HepG2 (cell line): ENCODE data around the gene HSD17B2. TPM values are rescaled to one million over a fixed set of nuclear protein-coding genes. Genes with fewer than 3 reads are reported as not detected.
A peak's percentile ranks its signal among the peaks of the same experiment; 100 is the strongest.

ENCODE experiments used
- ATF2 ChIP-seq: sonication (generic); formaldehyde crosslinking; IDR thresholded peaks from 2 replicates; pipeline ENCODE4 v1.4.0; 2020; ENCODE audit warnings: missing genetic modification reagents
- CEBPB ChIP-seq: IDR thresholded peaks from 2 replicates; pipeline ENCODE4 v1.6.1; 2011; ENCODE audit warnings: low read depth, low read length, improper control_type of control experiment, borderline replicate concordance
- FOXK2 ChIP-seq: fragments of 450-650 bp; IDR thresholded peaks from 2 replicates; pipeline ENCODE4 v1.6.1; 2016
- GLI4 ChIP-seq: sonication (generic); formaldehyde crosslinking; IDR thresholded peaks from 2 replicates; pipeline ENCODE4 v1.5.1; 2020; ENCODE audit warnings: missing genetic modification reagents, mild to moderate bottlenecking, moderate library complexity, borderline replicate concordance
- GMEB1 ChIP-seq: sonication (generic); formaldehyde crosslinking; IDR thresholded peaks from 2 replicates; pipeline ENCODE4 v1.5.1; 2020; ENCODE audit warnings: missing genetic modification reagents, mild to moderate bottlenecking, borderline replicate concordance
- GTF2F1 ChIP-seq: fragments of 150-350 bp; IDR thresholded peaks from 2 replicates; pipeline ENCODE4 v1.6.1; 2014; ENCODE audit warnings: low read length
- IKZF5 ChIP-seq: IDR thresholded peaks from 2 replicates; pipeline ENCODE4 v1.6.1; 2018; ENCODE audit warnings: missing genetic modification reagents, mild to moderate bottlenecking, missing compliant biosample characterization
- KLF12 ChIP-seq: sonication (generic); formaldehyde crosslinking; IDR thresholded peaks from 2 replicates; pipeline ENCODE4 v1.4.0; 2020; ENCODE audit warnings: missing genetic modification reagents, borderline replicate concordance
- LCORL ChIP-seq, 2 experiments: fragments of 450-650 bp in 1 of 2; sonication (generic) in 1 of 2; formaldehyde crosslinking in 1 of 2; IDR thresholded peaks; 2 replicates each; pipeline versions ENCODE4 v1.5.0 to v1.6.1; 2017 to 2020; ENCODE audit warnings: antibody characterized with exemption in 1 of 2, missing genetic modification reagents in 1 of 2
- MAFK ChIP-seq, 2 experiments: IDR thresholded peaks in 1 of 2; conservative IDR thresholded peaks in 1 of 2; 2 replicates each; pipeline ENCODE4 v1.6.1; 2011; ENCODE audit warnings: improper control_type of control experiment in 2 of 2, low read length in 2 of 2
- MLLT10 ChIP-seq: sonication (generic); formaldehyde crosslinking; IDR thresholded peaks from 2 replicates; pipeline ENCODE4 v1.4.0; 2020; ENCODE audit warnings: missing genetic modification reagents
- REST ChIP-seq, 2 experiments: IDR thresholded peaks; 2 replicates each; pipeline ENCODE4 v1.6.1; 2011 to 2012; ENCODE audit warnings: low read length in 2 of 2, borderline replicate concordance in 1 of 2, low read depth in 1 of 2, mild to moderate bottlenecking in 1 of 2, moderate library complexity in 1 of 2
- SATB2 ChIP-seq: sonication (generic); formaldehyde crosslinking; IDR thresholded peaks from 2 replicates; pipeline ENCODE4 v1.5.0; 2020; ENCODE audit warnings: missing genetic modification reagents
- ZBTB3 ChIP-seq: sonication (generic); formaldehyde crosslinking; IDR thresholded peaks from 2 replicates; pipeline ENCODE4 v1.4.0; 2020; ENCODE audit warnings: low read depth, mild to moderate bottlenecking, moderate library complexity, missing genetic modification reagents, borderline replicate concordance
- ZNF160 ChIP-seq: sonication (generic); formaldehyde crosslinking; IDR thresholded peaks from 2 replicates; pipeline ENCODE4 v1.8.0; 2022; ENCODE audit warnings: mild to moderate bottlenecking, inconsistent platforms, missing genetic modification reagents
- ZNF615 ChIP-seq: sonication (generic); formaldehyde crosslinking; IDR thresholded peaks from 2 replicates; pipeline ENCODE4 v1.5.0; 2020; ENCODE audit warnings: mild to moderate bottlenecking, missing genetic modification reagents, borderline replicate concordance
- ZNF672 ChIP-seq: sonication (generic); formaldehyde crosslinking; IDR thresholded peaks from 2 replicates; pipeline ENCODE4 v1.8.1; 2022; ENCODE audit warnings: missing genetic modification reagents
- ZNF782 ChIP-seq: sonication (generic); formaldehyde crosslinking; IDR thresholded peaks from 2 replicates; pipeline ENCODE4 v1.4.0; 2020; ENCODE audit warnings: missing genetic modification reagents, mild to moderate bottlenecking, borderline replicate concordance
- ZNF792 ChIP-seq: IDR thresholded peaks from 2 replicates; pipeline ENCODE4 v1.6.1; 2016
- polyA plus RNA-seq, 8 experiments: library from polyadenylated mRNA; depleted of rRNA in 3 of 8; stranded (reverse) in 7 of 8; unstranded in 1 of 8; fragments of >200 nt; fragmentation: Illumina TruSeq in 4 of 8; extraction: Trizol in 4 of 8; gene quantifications; 2 replicates each; pipeline versions ENCODE4 v1.2.1 to v1.2.3, GENCODE V29; 2011 to 2016; ENCODE audit warnings: low read depth in 4 of 8, missing spikeins in 1 of 8, mixed read lengths in 1 of 8; ENCODE audit not compliant: insufficient read depth in 1 of 8
- total RNA-seq, 5 experiments: library from RNA; depleted of rRNA; stranded (reverse); fragments of >200 nt; fragmentation: Illumina TruSeq; extraction: Trizol; gene quantifications; 2 replicates each; pipeline ENCODE4 v1.2.3, GENCODE V29; 2016; ENCODE audit warnings: low read depth in 1 of 5

HSD17B2 gene
- total and polyA plus RNA-seq, 2 of the 13 experiments (the other 11 are each of a cell fraction or from before 2014, with no cell fraction given) = 26.3 to 69.3 TPM

- TF ChIP-seq ZBTB3 (CRISPR knock-in tag) (no peak), ATF2 (CRISPR knock-in tag) (peak; percentile 29; the same call in 1 of the 2 replicates), FOXK2 (no peak), IKZF5 (CRISPR knock-in tag) (no peak), ZNF615 (no peak), CEBPB (no peak), ZNF672 (CRISPR knock-in tag) (no peak), ZNF160 (0 out of 2 replicates have a peak, but pooled peaks have one; percentile 53), REST (IDR thresholded peaks at IDR 0.05; ENCODE audit: borderline replicate concordance in 1 of 2, low read depth in 1 of 2, low read length in 2 of 2) (peak in 1 of 2 experiments; percentile 55; a peak in 1 of 4 replicates), GLI4 (CRISPR knock-in tag) (no peak), SATB2 (no peak), LCORL (IDR thresholded peaks at IDR 0.05) (no peak), LCORL (CRISPR knock-in tag; IDR thresholded peaks at IDR 0.05) (peak; percentile 49; the same call in 1 of the 2 replicates), ZNF782 (CRISPR knock-in tag) (no peak), MAFK (conservative IDR thresholded peaks at IDR 0.05 in 1 of 2, IDR thresholded peaks at IDR 0.05 in 1 of 2; ENCODE audit: low read length in 2 of 2) (no peak), ZNF792 (CRISPR knock-in tag) (no peak), GMEB1 (CRISPR knock-in tag) (no peak), GTF2F1 (no peak), MLLT10 (CRISPR knock-in tag) (no peak), KLF12 (CRISPR knock-in tag) (peak; percentile 48; the same call in 1 of the 2 replicates)
Measured at GRCh38 chr16:82067042-82067803, 32.2 kb downstream of the HSD17B2 start (continued).
